NCI-H1436 (cell line): ENCODE results near the gene TECR.
"Not testable (repeated sequence)": the region's sequence is repeated elsewhere in the genome, so short reads cannot be mapped to it uniquely, and the experiment has no call there.

Experiments
- DNase-seq: peaks from one replicate; lab custom pipeline; 2025; lab: John Stamatoyannopoulos, UW

TECR gene

DNA sequence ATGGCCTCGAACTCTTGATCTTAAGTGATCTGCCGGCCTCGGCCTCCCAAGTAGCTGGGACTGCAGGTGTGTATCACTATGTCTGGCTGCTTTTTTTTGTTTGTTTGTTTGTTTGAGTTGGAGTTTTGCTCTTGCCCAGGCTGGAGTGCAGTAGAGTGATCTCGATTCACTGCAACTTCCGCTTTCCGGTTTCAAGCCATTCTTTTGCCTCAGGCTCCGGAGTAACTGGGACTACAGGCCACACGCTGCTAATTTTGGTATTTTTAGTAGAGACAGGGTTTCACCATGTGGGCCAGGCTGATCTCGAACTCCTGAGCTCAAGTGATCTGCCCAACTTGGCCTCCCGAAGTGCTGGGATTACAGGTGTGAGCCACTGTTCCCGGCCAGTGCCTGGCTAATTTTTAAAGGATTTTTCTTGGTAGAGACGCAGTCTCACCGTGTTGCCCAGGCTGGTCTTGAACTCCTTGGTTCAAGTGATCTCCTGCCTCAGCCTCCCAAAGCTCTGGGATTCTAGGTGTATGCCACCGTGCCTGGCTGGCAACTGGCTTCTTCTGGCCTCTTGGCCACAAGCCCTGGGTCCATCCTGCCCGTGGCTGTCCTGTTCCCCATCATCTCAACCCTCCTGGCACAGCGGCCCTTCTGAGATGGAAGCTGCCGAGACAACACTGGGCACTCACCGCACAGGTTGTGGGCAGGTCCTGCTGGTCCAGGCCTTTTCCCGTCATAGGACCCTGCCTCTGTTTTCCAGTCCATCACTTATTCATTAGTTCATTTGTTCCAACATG is 11.5 kb downstream of the TECR start:
- no peak for DNase-seq

DNA sequence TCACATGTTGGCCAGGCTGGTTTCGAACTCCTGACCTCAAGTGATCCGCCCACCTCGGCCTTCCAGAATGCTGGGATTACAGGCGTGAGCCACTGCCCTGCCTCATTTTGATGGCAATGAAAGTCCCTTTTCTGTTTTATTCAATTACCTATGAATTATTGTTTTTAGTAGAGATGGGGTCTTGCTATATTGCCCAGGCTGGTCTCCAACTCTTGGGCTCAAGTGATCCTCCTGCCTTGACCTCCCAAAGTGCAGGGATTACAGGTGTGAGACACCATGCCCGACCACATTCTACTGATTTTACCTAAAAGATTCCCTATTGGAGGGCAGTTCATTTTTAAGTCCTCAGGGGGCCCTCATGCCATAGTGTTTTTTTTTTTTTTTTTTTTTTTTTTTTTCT is 12.6 kb downstream of the TECR start:
- not testable (repeated sequence) for DNase-seq

DNA sequence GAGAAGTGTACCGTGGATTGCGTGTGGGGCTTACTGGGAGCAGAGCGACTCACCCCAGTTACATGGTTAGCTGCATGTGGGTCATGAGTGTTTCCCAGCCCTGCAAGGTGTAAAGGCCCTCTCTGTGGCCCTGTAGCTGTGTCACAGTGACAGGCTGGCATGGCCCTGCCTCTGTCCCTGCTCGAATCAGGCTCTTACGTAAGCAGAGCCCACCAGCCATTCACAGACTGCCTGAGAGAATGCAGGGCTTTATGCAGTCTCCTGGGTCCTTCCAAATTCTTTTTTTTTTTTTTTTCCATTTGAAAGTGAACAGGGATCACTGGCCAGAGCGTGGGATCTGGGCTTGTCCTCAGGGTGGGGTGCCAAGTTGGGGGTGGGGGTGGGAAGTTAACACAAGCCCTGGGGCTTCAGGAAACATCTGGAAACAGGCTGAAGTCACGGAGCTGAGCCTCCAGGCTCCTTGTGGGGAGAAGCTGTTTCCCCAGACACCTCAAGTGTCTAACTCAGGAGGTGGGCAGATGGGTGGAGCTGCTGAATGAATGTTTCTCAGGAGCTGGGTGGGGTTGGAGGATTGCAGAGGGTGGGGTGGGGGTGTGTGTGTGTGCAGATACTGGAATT is 13.4 kb downstream of the TECR start:
- DNase-seq: no peak

DNA sequence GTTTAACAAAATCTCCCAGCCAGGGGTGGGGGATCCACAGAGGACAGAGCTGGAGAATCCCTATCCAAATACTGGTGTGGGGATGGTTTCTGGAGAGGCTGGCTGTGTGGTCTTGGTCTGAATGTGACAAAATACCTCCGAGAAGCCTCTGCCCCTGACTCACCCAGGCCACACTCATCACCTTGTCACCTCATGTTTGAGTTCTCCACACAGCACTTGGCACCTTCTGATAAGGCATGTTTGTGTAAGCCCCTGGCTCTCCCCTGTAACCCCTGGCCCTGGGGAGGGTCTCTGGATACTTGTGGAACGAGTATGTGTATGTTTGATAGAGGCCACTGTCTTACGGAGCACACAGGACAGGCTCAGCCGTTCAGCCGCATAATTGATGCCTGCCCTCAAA is 14.7 kb downstream of the TECR start:
- no peak for DNase-seq

DNA sequence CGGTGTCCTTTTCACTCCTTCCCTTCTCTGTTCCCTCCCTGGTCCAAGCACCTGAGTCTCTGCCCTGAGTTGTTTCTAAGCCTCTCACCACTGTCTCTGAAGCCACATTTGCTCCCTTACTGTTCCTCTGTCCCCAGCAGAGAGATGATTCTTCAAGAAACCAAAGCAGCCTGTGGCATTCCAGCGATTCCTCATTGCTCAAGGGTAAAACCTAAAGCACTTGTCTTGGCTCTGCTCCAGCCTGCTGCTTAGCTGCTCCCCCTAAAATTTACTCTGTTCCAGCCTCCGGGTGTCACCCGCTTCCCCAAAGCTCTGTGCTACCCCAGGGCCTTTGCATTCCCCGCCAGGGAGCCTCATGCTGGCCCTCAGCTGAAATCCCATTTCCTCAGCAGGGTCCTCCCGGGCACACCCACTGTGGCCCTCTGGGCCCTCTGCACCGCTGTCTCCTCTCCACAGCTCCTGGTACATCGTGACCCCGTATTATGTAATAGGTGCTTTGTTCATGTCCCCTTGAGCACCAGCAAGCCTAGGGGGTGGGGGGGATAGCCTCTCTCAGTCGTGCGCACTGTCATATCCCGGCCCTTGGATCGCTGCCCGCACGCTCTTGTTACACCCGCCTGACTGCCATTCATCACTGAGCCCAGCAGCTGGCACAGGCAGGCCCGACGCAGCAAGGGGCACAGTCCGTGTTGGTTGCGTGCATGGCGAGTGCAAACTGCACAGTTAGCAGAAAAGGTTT is 15.8 kb downstream of the TECR start:
- DNase-seq: peak; percentile 87

DNA sequence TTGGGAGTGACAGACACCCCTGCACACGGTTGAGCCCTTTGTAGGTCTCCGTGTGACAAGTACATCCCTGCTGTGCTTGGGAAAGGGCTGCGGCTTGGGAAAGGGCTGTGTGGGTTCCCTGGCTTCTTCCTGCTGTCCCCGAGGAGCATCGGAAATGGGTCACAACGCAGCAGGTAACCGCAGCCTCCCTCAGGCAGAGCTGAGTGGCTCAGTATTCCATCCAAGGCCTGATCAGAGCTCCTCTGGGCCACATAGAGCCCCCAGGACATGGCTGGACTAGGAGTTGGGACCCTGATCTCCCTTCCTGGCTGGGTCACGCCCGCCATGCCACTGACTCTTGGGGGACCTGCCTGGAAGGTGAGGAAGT is 16.3 kb downstream of the TECR start:
- no peak for DNase-seq

DNA sequence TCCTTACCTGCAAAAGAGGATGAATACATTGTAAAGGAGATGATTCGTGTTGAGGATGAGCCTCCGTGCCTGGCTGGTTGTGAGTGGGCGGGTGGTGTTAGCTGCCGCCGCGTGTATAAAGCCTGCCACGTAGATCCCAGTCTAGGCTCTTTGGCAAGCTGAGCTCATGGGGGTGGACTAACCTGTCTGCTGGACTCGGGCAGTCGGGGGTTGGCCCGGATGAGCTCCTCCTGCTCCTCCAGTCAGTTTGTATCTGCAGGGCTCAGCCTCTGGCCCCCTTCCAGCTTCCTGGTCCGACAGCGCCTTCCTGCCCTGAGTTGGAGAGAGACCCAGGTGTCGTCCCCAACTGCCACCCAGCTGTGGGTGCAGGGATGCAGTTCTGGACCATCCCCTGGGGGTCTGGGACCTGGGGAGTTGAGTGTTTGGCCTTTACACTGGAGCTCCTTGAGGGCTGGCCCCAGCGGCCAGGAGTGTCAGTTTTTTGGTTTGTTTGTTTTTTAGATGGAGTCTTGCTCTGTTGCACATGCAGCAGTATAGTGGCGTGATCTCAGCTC is 20.9 kb downstream of the TECR start:
- DNase-seq: no peak

DNA sequence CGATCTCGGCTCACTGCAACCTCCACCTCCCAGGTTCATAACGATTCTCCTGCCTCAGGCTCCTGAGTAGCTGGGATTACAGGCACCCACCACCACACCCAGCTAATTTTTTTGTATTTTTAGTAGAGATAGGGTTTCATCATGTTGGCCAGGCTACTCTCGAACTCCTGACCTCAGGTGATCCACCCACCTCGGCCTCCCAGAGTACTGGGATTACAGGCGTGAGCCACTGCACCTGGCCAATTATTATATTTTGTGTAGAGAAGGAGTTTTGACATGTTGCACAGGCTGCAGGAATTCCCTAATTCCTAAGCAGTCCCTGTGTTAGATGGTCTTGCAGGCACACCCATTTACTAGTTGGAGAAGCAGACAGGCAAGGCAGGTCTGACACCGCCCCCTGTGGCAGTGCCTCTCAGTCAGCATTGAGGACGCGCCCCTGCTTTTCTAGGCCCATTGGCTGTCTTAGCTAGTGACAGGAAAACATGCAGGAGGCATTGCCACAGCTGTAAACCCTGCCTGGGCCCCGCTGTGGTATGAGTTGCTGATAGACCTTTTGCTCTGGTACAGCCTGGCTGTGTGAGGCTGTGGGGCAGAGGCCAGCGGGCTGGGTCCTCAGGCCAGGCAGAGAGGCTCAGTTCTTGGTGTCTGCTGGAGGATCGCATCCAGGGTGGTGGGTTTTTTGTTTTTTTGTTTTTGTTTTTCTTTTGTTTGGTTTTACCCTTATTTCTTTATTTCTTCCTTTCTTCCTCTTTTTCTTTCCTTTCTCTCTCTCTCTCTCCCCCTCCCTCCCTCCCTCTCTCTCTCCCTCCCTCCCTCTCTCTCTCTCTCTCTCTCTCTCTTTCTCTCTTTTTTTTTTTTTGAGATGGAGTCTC is 22.0 kb downstream of the TECR start:
- DNase-seq: not testable (repeated sequence)

DNA sequence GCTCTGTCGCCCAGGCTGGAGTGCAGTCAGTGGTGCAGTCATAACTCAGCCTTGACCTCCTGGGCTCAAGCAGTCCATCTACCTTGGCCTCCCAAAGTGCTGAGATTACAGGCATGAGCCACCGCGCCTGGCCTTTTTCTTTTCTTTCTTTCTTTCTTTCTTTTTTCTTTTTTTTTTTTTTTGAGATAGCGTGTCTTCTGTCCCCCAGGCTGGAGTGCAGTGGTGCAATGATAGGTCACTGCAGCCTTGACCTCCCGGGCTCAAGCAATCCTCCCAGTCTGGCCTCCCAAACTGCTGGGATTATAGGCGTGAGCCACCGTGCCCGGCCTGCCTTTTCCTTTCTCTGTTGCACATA is 22.6 kb downstream of the TECR start:
- DNase-seq: not testable (repeated sequence)

DNA sequence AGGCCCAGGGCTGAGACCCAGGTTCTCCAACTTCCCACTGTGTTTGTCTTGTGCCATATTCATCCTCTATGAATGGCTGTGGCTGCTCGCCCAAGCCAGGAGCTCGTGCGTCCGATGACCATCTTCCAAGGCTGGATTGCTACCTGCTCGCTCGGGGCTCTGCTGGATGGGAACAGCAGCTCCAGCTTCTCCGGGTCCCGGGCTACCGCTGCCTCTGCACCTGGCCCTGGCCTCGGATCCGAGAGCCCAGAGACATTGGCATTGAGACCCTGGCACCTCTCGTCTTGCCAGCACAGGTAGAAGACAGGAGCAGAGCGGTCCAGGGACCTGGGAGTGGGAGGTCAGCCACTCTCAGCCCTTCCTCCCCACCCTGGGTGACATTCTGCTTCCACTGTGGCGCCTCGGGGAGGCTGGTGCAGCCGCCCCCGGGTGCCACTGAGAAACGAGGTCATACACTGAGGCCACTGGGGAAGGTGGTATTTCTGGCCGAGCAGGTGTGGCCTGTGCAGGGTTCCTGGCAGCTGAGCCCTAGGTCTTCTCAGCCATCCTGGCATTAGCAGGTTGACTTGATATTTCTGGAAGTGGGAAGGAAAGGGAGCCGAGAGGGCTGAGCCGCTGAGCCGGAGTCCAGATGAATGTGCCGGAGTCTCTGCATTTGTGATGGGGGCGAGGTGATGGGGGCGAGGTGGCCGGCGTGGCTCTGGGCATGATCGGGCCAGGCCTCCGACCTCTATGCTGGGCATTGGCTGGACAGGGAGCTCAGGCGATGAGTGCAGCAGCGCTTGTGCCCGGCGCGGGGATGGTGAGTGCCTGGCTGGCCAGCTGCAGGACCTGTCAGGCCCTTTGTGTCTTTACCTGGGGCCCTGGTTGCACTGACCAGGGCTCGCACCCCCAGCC is 23.9 kb downstream of the TECR start:
- no peak for DNase-seq

DNA sequence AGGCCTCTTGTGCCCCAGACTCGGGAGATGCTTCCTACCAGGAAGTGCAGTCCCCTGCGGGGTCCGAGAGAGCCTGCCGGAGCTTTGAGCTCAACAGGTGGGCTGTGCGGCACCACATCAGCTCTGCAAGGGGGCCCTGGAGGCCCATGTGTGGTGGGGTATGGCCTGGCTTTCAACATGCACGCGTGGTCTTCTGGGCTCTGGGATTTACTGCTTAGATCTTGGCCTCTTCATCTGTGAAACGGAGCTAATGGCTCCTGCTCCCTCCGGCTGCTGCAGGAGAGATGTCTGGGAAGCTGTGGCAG is 24.5 kb downstream of the TECR start:
- no peak for DNase-seq

DNA sequence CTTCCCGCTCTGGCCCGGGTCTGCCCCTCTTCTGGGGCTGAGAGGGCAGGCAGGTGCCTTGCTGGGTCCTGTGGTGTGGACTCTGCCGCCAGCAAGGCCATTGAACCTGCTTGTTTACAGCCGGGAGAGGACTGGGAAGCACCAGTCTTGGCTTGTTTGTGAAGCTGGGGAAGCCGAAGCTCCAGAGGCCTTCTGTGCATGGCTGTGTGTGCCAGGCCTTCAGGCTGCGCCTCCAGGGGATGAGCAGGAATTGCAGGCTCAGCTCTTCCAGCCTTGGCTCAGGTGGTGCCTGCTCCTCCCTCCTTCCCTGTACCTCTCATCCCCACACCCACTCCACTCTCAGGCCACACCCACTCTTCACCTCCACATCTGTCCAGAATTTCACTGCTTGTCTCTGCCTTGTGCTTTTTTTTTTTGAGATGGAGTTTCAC is 25.0 kb downstream of the TECR start:
- DNase-seq: no peak

DNA sequence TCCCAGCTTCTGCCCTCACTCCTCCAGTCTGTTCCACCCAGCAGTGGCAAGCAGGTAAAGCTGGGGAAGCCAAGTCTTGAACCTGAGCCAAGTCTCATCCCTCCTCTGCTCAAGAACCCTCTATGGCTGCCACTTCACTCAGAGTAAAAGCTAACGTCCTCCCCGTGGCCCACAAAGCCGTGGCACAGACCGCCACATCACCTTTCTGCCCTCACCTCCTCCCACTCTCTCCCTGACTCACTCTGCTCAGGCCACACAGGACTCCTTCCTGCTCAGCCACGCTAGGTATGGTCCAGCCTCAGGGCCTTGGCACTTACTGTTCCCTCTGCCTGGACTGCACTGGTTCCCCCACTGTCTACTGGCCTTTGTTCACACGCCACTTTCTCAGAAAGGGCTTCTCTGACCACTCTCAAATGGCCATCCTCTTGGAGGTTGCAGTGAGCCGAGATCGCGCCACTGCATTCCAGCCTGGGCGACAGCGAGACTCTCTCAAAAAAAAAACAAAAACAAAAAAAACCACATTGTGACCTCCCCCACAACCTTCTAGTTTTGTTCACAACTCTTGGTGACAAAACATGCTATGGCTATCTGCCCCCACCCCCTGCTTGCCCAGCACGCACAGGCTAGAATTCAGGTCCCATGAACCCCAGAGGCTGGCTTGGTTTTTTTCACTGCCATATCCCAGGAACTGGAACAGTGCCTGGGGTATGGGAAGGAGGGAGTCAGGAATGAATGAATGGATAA is 26.7 kb downstream of the TECR start:
- no peak for DNase-seq

DNA sequence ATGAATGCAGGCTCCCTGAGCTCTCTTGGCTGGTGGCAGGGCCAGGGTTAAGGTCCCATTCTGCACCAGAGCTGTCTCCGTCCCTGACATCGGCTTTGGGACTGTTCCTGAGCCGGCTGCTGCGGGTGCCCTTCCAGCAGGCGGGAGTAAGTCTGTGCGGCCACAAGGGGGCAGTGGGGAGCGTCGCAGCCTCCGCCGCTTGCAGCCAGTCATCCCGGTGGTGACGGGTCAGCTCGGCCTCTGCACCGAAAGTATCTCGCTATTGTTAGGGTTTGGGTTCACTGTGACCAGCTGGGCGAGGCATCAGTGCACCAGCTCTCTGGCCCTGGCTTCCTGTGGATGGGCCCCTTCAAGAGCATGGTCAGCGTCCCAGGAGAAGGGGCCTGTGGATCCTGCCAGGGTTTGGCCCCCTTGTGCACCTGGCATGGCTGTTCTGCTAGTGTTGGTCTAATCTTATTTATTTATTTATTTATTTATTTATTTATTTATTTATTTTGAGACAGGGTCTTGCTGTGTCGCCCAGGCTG is 27.3 kb downstream of the TECR start:
- peak; percentile 13 for DNase-seq

DNA sequence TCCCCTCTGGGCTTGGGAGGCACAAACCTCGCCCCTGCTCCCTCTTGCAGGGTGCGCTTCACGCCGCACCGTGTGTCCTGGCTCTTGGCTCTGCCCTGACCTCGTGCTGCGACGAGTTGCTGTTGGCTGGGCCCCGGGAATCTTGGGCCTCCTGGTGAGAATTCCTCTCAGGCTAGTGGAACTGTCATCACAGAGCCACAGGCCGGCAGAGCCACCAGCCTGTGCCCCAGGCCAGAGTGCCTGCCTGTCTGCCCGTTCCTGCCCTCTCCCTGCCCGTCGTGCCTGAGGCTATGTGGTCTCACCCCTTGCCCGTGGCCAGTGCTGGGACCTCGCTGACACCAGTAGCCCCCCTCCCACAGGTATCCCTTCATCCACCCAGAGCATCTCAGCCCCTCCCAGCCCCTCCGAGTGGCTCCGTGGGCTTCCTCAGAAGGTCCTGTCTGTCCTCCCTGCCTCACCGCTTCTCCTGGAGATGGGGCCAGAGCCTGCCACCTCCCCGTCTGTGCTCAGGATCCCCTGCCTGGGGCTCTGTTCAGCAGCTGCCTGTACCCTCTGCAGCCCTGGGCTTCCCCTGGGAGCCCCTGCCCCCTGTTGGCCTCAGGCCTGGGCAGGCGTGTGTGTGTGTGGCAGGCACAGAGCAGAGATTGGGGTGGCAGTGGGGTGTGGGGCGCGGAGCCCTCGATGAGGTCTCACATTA is 29.1 kb downstream of the TECR start:
- no peak for DNase-seq

DNA sequence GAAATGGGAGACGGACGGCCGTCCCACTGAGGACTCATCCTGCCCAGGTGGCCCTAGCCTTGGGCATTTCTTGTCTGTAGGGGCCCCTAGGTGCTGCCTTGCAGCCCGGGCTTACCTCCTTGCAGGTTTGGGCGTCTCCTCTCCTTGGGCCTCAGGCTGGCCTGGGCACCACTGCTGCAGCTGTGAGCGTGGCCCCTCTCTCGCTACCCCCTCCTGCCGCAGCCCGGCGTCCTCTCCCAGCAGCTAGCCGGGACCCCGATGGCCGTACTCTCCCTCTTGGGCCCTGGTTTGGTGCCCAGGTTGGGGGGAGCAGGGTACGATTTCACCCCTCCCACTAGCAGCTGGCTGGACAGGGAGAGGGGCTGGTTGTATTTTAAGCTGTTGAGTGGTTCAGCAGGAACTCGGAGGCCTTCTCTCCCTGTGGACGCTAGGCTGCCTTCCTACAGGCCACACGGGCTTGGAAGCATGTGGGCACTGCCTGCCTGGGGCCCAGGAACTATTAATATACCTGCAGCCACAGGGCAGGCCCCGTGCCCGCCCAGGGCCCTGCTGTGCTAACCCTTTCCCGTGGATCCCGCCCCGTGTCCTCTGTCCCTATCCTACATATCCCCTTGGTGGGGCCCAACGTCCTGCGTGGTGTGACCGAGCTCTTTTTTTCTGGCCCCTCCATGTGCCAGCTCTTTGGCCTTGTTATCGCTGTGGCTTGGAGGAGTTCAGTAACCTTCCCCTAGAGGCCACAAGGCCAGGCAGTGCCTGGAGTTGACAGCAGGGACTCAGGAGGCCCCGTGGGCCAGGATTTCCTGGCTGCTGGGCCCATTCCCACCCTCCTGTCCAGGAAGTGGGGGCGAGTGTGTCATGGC is 30.8 kb downstream of the TECR start:
- no peak for DNase-seq

DNA sequence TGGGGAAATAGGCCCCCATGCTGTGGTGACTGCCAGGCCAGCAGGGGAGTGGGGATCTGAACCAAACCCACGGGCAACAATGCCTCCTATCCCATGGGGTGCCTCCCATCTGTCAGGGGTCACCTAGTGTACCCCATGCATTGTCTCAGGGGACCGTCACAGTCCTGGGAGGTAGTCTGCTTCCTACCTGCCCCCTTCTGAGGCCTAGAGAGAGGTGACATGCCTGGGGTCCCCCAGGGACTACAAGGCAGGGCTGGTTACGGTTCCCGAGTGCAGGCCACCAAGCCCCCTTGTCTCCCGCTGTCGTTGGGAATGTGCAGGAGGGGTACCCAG is 31.3 kb downstream of the TECR start:
- DNase-seq: no peak

DNA sequence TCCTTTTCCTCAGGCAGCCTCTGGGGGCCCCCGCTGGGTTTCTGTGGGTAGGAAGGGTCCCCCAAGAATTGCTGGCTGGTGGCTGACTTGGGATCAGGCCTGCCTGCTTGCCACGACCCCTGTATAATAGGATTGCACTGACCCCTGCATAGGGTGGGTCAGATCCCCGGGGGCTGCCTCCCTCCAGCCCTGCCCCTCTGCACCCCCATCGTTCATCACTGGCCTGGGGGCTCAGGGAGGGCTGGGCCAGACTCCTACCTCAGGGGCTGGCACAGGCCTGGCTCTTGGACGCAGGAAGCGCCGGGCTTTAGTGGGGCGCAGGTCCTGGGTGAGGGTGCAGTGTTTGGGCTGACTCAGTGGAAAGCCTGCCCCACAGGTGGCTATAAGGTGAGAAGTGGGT is 31.9 kb downstream of the TECR start:
- DNase-seq: no peak
